ENCODE data around the gene PKP4.

DNA sequence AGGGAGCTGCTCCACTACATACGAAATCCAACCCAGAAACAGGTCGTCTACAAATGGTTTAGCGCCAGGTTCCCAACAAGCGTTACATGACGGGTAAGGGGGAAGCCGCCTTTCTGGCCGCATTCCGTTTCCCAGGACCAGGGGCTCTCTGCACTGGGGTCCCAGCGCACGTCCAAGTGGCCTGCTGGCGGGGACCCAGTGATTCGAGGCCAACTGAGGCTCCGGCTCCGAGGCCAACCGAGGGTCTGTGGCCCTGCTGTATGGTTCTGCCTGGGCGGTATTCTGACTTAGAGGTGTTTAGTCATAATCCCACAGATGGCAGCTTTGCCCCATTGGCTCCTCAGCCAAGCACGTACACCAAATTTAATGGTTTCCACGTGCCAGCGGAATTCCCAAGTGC lies 127.2 kb downstream of the PKP4 start:
- TF ChIP-seq, protein P1, sequence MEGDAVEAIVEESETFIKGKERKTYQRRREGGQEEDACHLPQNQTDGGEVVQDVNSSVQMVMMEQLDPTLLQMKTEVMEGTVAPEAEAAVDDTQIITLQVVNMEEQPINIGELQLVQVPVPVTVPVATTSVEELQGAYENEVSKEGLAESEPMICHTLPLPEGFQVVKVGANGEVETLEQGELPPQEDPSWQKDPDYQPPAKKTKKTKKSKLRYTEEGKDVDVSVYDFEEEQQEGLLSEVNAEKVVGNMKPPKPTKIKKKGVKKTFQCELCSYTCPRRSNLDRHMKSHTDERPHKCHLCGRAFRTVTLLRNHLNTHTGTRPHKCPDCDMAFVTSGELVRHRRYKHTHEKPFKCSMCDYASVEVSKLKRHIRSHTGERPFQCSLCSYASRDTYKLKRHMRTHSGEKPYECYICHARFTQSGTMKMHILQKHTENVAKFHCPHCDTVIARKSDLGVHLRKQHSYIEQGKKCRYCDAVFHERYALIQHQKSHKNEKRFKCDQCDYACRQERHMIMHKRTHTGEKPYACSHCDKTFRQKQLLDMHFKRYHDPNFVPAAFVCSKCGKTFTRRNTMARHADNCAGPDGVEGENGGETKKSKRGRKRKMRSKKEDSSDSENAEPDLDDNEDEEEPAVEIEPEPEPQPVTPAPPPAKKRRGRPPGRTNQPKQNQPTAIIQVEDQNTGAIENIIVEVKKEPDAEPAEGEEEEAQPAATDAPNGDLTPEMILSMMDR (conservative IDR thresholded peaks at IDR 0.05; ENCODE audit: low read depth in 2 of 2), result no peak
- no peak for TF ChIP-seq POLR2AphosphoS5 (IDR thresholded peaks at IDR 0.05; ENCODE audit: low read depth)
- no peak for TF ChIP-seq EZH2 (IDR thresholded peaks at IDR 0.05; ENCODE audit: low read depth, unreplicated experiment)
- TF ChIP-seq CREB1 (CRISPR knock-in tag; IDR thresholded peaks at IDR 0.05; ENCODE audit: low read depth), result no peak
- TF ChIP-seq JUNB (IDR thresholded peaks at IDR 0.05; ENCODE audit: unreplicated experiment), result no peak
- TF ChIP-seq, protein P2, sequence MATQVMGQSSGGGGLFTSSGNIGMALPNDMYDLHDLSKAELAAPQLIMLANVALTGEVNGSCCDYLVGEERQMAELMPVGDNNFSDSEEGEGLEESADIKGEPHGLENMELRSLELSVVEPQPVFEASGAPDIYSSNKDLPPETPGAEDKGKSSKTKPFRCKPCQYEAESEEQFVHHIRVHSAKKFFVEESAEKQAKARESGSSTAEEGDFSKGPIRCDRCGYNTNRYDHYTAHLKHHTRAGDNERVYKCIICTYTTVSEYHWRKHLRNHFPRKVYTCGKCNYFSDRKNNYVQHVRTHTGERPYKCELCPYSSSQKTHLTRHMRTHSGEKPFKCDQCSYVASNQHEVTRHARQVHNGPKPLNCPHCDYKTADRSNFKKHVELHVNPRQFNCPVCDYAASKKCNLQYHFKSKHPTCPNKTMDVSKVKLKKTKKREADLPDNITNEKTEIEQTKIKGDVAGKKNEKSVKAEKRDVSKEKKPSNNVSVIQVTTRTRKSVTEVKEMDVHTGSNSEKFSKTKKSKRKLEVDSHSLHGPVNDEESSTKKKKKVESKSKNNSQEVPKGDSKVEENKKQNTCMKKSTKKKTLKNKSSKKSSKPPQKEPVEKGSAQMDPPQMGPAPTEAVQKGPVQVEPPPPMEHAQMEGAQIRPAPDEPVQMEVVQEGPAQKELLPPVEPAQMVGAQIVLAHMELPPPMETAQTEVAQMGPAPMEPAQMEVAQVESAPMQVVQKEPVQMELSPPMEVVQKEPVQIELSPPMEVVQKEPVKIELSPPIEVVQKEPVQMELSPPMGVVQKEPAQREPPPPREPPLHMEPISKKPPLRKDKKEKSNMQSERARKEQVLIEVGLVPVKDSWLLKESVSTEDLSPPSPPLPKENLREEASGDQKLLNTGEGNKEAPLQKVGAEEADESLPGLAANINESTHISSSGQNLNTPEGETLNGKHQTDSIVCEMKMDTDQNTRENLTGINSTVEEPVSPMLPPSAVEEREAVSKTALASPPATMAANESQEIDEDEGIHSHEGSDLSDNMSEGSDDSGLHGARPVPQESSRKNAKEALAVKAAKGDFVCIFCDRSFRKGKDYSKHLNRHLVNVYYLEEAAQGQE (IDR thresholded peaks at IDR 0.05; ENCODE audit: unreplicated experiment), result no peak
- TF ChIP-seq EZH2phosphoT487 (IDR thresholded peaks at IDR 0.05; ENCODE audit: unreplicated experiment), result no peak
- TF ChIP-seq, protein P3, sequence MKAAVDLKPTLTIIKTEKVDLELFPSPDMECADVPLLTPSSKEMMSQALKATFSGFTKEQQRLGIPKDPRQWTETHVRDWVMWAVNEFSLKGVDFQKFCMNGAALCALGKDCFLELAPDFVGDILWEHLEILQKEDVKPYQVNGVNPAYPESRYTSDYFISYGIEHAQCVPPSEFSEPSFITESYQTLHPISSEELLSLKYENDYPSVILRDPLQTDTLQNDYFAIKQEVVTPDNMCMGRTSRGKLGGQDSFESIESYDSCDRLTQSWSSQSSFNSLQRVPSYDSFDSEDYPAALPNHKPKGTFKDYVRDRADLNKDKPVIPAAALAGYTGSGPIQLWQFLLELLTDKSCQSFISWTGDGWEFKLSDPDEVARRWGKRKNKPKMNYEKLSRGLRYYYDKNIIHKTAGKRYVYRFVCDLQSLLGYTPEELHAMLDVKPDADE (IDR thresholded peaks at IDR 0.05), result no peak
- TF ChIP-seq ZNF331 (CRISPR knock-in tag; IDR thresholded peaks at IDR 0.05; ENCODE audit: low read depth), result no peak
- no peak for TF ChIP-seq NANOG (IDR thresholded peaks at IDR 0.05; ENCODE audit: borderline replicate concordance)
- TF ChIP-seq, protein P4, sequence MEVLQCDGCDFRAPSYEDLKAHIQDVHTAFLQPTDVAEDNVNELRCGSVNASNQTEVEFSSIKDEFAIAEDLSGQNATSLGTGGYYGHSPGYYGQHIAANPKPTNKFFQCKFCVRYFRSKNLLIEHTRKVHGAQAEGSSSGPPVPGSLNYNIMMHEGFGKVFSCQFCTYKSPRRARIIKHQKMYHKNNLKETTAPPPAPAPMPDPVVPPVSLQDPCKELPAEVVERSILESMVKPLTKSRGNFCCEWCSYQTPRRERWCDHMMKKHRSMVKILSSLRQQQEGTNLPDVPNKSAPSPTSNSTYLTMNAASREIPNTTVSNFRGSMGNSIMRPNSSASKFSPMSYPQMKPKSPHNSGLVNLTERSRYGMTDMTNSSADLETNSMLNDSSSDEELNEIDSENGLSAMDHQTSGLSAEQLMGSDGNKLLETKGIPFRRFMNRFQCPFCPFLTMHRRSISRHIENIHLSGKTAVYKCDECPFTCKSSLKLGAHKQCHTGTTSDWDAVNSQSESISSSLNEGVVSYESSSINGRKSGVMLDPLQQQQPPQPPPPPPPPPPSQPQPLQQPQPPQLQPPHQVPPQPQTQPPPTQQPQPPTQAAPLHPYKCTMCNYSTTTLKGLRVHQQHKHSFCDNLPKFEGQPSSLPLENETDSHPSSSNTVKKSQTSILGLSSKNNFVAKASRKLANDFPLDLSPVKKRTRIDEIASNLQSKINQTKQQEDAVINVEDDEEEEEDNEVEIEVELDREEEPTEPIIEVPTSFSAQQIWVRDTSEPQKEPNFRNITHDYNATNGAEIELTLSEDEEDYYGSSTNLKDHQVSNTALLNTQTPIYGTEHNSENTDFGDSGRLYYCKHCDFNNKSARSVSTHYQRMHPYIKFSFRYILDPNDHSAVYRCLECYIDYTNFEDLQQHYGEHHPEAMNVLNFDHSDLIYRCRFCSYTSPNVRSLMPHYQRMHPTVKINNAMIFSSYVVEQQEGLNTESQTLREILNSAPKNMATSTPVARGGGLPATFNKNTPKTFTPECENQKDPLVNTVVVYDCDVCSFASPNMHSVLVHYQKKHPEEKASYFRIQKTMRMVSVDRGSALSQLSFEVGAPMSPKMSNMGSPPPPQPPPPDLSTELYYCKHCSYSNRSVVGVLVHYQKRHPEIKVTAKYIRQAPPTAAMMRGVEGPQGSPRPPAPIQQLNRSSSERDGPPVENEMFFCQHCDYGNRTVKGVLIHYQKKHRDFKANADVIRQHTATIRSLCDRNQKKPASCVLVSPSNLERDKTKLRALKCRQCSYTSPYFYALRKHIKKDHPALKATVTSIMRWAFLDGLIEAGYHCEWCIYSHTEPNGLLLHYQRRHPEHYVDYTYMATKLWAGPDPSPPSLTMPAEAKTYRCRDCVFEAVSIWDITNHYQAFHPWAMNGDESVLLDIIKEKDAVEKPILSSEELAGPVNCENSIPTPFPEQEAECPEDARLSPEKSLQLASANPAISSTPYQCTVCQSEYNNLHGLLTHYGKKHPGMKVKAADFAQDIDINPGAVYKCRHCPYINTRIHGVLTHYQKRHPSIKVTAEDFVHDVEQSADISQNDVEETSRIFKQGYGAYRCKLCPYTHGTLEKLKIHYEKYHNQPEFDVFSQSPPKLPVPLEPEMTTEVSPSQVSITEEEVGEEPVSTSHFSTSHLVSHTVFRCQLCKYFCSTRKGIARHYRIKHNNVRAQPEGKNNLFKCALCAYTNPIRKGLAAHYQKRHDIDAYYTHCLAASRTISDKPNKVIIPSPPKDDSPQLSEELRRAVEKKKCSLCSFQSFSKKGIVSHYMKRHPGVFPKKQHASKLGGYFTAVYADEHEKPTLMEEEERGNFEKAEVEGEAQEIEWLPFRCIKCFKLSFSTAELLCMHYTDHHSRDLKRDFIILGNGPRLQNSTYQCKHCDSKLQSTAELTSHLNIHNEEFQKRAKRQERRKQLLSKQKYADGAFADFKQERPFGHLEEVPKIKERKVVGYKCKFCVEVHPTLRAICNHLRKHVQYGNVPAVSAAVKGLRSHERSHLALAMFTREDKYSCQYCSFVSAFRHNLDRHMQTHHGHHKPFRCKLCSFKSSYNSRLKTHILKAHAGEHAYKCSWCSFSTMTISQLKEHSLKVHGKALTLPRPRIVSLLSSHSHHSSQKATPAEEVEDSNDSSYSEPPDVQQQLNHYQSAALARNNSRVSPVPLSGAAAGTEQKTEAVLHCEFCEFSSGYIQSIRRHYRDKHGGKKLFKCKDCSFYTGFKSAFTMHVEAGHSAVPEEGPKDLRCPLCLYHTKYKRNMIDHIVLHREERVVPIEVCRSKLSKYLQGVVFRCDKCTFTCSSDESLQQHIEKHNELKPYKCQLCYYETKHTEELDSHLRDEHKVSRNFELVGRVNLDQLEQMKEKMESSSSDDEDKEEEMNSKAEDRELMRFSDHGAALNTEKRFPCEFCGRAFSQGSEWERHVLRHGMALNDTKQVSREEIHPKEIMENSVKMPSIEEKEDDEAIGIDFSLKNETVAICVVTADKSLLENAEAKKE (CRISPR knock-in tag; IDR thresholded peaks at IDR 0.05), result no peak
